NT2/D1 (cell line): ENCODE results near the gene JPH4.
A peak's percentile ranks its signal among the peaks of the same experiment; 100 is the strongest.

Experiments
- DNase-seq: peaks from one replicate; pipeline ENCODE4 v3.0.0-alpha.2; 2011; ENCODE audit warnings: low read depth, low spot score
- H3K27me3 ChIP-seq: 2 replicates; pipeline ENCODE4 v1.6.0; 2011; ENCODE audit warnings: mild to moderate bottlenecking; ENCODE audit not compliant: insufficient read length, insufficient read depth
- H3K36me3 ChIP-seq: 2 replicates; pipeline ENCODE4 v1.6.1; 2011; ENCODE audit warnings: mild to moderate bottlenecking, low read length, mixed read lengths; ENCODE audit not compliant: insufficient read depth, insufficient read length
- H3K4me1 ChIP-seq: 2 replicates; pipeline ENCODE4 v1.5.1; 2011; ENCODE audit not compliant: insufficient read depth, insufficient read length
- H3K4me3 ChIP-seq: 2 replicates; pipeline ENCODE4 v1.5.1; 2011; ENCODE audit warnings: low read depth; ENCODE audit not compliant: insufficient read length
- H3K9ac ChIP-seq: 2 replicates; pipeline ENCODE4 v1.6.0; 2011; ENCODE audit warnings: low read depth; ENCODE audit not compliant: insufficient read length
- H3K9me3 ChIP-seq: 2 replicates; pipeline ENCODE4 v1.5.1; 2011; ENCODE audit warnings: mild to moderate bottlenecking, low read length; ENCODE audit not compliant: insufficient read depth
- SUZ12 ChIP-seq: IDR thresholded peaks from 2 replicates; pipeline ENCODE4 v1.6.1; 2011; ENCODE audit not compliant: insufficient read length, insufficient read depth; ENCODE audit errors: extremely low read depth
- YY1 ChIP-seq: IDR thresholded peaks from 2 replicates; pipeline ENCODE4 v1.6.1; 2011; ENCODE audit not compliant: insufficient read length, insufficient read depth
- ZNF274 ChIP-seq: IDR thresholded peaks from 2 replicates; pipeline ENCODE4 v1.6.1; 2011; ENCODE audit warnings: mild to moderate bottlenecking, low read depth, low read length

The JPH4 gene

DNA sequence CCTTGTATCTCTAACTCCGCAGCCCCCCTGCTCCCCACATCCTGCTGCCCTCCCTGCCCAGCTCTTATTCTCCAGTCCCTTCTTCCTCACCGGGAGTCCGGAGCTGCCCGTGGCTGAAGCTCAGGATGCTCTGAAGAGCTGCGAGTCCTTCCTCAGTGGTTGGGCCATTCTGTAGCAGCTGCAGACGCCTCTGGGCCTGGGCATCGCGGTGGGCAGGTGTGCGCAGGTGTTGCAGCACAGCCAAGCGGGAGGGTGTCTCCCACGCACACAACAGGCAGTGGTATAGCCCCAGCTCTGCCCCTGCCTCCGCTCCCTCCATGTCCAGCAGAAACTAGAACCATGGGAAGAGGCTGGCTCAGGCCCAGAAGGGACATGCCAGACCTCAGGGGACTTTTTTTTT, 47.2 kb downstream of the JPH4 start:
- Histone ChIP-seq H3K4me1 (peaks cover 2% of the 10 kb centered on the region), H3K27me3 (no peaks in the 10 kb centered on the region), H3K9ac (no peak overlapping the region), H3K36me3 (peaks cover 66% of the 10 kb centered on the region), H3K9me3 (no peaks in the 10 kb centered on the region), H3K4me3 (no peak overlapping the region)
- no peak for DNase-seq
- no peak for TF ChIP-seq YY1
- TF ChIP-seq ZNF274 = no peak
- TF ChIP-seq SUZ12 = no peak

GRCh38 chr14:23530375-23531055, 48.1 kb downstream of the JPH4 start:
- DNase-seq = no peak
- peaks cover 2% of the 10 kb centered on the region for H3K4me1 ChIP-seq
- H3K36me3 ChIP-seq = peaks cover 70% of the 10 kb centered on the region
- no peak for TF ChIP-seq SUZ12
- no peak for TF ChIP-seq YY1
- no peak for TF ChIP-seq ZNF274
- no peaks in the 10 kb centered on the region for H3K9me3 ChIP-seq
- no peak overlapping the region for H3K4me3 ChIP-seq
- no peak overlapping the region for H3K9ac ChIP-seq
- no peaks in the 10 kb centered on the region for H3K27me3 ChIP-seq

GRCh38 chr14:23529016-23529415, 49.6 kb downstream of the JPH4 start:
- H3K9me3 ChIP-seq = no peaks in the 10 kb centered on the region
- TF ChIP-seq YY1 (no peak), ZNF274 (no peak), SUZ12 (no peak)
- peaks cover 71% of the 10 kb centered on the region for H3K36me3 ChIP-seq
- peaks cover 2% of the 10 kb centered on the region for H3K4me1 ChIP-seq
- no peak overlapping the region for H3K4me3 ChIP-seq
- peak overlapping the region; percentile 22 for H3K9ac ChIP-seq
- no peak for DNase-seq
- no peaks in the 10 kb centered on the region for H3K27me3 ChIP-seq

- no peaks in the 10 kb centered on the region for H3K27me3 ChIP-seq
- TF ChIP-seq SUZ12 (no peak), ZNF274 (no peak), YY1 (no peak)
- H3K36me3 ChIP-seq = peaks cover 70% of the 10 kb centered on the region
- no peak overlapping the region for H3K4me3 ChIP-seq
- H3K9me3 ChIP-seq = no peaks in the 10 kb centered on the region
- no peak overlapping the region for H3K9ac ChIP-seq
- no peak for DNase-seq
- peaks cover 2% of the 10 kb centered on the region for H3K4me1 ChIP-seq
Observed at GRCh38 chr14:23528555-23528954, 50.0 kb downstream of the JPH4 start.

DNA sequence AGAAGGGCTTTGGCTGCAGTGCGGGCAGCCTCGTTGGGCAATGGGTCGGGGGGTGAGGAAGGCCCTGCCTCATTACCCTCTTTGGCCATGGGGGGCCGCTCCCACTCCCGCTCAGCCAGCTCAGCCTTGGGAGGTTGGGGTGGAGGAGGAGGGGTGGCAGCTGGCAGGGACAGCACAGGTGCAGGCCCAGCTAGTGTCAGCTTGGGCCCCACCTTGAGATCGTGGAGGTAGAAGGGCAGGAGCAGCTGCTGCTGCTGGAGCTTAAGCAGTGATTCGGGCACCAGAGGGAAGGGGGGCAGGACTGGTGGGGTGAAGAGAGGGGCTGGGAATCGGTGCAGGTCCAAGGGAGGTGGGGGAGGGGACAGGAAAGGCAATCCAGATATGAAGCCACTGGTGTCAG, 53.0 kb downstream of the JPH4 start:
- H3K9me3 ChIP-seq = no peaks in the 10 kb centered on the region
- H3K4me1 ChIP-seq = peaks cover 2% of the 10 kb centered on the region
- no peak overlapping the region for H3K9ac ChIP-seq
- TF ChIP-seq YY1 = no peak
- no peak for TF ChIP-seq ZNF274
- no peak for TF ChIP-seq SUZ12
- DNase-seq = no peak
- no peak overlapping the region for H3K4me3 ChIP-seq
- peaks cover 61% of the 10 kb centered on the region for H3K36me3 ChIP-seq
- no peaks in the 10 kb centered on the region for H3K27me3 ChIP-seq

DNA sequence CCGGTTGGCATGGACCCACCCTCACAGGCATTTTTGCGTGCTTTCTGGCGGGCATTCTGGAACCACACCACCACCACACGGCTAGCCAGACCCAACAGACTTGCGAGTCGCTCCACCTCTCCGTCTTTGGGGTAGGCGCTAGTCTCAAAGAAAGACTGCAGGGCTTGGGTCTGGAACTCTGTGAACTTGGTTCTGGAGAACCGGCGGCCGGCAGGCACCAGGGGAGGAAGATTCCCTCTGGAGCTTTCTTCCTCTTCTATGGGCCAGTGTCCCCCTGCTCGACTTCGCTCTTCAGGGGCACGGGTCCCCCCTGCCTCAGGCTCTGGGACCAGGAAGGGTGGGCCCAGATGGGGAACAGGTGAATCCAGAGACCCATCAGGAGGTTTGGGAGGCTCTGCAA, 53.6 kb downstream of the JPH4 start:
- Histone ChIP-seq H3K4me3 (no peak overlapping the region), H3K27me3 (no peaks in the 10 kb centered on the region)

GRCh38 chr14:23523229-23524016, 55.2 kb downstream of the JPH4 start:
- TF ChIP-seq SUZ12 (no peak), YY1 (no peak), ZNF274 (no peak)
- Histone ChIP-seq H3K9ac (no peak overlapping the region), H3K4me1 (no peaks in the 10 kb centered on the region), H3K27me3 (no peaks in the 10 kb centered on the region), H3K36me3 (peaks cover 50% of the 10 kb centered on the region), H3K9me3 (no peaks in the 10 kb centered on the region), H3K4me3 (no peak overlapping the region)
- no peak for DNase-seq

More for the DNA sequence above, 53.6 kb downstream of the JPH4 start:
- Histone ChIP-seq H3K9me3 (no peaks in the 10 kb centered on the region), H3K4me1 (peaks cover 2% of the 10 kb centered on the region), H3K36me3 (peaks cover 61% of the 10 kb centered on the region), H3K9ac (no peak overlapping the region)
- no peak for DNase-seq
- TF ChIP-seq SUZ12 = no peak
- no peak for TF ChIP-seq ZNF274
- no peak for TF ChIP-seq YY1
